HG03354 (cell line): ENCODE data around the gene PDE11A.

ENCODE experiments used
- ATAC-seq: cut with Tn5 transposase; IDR thresholded peaks from one replicate; pipeline ENCODE4 v1.9.1; 2021; ENCODE audit warnings: mild to moderate bottlenecking; ENCODE audit not compliant: unreplicated experiment, poor library complexity, severe bottlenecking

The PDE11A gene

DNA sequence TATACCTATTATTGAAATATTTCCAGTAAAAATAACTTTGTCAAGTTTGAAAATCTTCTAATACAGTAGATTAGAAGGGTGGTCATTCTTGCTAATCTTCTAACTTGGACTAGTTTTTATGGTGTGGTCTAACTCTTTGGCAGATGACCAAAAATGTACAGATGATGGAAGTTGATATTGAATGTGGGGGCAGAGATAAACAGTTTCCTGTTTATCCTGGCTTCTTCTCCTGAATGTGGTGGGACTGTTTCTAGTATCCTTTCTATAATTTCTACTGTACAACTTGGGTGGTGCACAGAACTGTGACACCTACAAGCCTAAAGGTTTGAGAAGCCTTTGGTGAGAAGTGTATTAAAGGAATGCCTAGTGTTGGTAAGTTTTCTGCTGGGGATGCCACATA lies 178.7 kb downstream of the PDE11A start:
- no peak for ATAC-seq

DNA sequence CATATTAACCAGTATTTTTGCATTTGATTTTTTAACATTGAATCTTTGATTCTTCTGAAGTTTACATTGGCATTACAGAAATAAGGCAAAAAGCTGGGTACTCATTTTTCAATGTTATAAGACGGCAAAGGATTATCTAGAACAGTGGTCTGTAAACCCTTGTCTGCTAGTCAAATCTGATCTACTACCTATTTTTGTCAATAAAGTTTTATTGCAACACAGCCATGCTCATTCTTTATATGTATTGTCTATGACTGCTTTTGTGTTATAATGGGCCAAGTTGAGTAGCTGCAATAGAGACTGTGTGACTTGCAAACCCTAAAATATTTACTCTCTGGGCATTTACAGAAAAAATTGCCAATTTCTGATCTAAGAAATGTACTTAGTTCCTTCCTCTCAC lies 181.0 kb downstream of the PDE11A start:
- no peak for ATAC-seq

DNA sequence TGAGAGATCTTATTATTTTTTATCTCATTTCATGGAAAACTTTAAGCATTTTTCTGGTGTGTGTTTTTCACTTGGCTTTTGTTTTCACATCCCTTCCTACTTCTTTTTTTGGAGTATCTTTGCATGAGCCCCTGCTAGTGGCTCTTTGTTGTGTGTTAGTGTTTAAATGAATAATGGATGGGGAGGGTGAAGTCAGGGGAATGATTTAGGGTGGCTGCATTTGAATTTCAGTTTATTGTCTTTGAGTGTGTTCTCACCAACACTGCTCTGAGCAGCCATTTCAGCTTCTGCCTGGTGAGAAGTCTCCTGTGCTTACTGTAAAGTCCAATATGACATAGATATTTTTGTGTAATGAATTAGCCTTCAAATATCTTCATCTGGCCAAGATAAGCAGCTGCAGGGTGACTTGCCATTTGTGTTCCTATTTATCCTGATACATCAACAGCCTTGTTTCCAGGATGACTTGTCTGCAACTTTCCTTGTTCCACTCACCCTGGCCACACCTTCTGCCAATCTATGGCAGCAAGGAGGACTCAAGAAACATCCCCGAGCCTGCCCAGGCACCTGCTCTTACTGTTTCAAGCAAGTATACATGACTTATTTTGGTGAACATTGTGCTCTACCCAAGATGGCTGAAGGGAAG lies 182.6 kb downstream of the PDE11A start:
- ATAC-seq = no peak

GRCh38 chr2:177888581-177888980 lies 184.0 kb downstream of the PDE11A start:
- no peak for ATAC-seq

DNA sequence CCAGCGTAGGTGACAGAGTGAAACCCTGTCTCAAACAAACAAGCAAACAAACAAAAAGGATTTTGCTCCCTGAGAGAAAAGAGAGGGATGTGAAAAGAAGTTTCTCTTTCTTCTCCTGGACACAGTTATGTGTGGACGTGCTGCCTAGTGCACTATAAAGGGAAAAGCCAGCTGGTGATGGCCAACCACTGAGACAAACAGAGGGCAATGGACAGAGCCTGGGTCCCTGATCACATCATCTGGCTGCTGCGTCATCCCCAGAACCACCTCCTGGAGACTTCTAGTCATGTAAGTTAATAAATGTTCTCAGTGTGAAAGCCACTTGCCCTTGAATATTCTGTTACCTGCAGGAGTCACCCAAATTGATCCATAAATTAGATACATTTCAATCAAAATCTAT lies 184.9 kb downstream of the PDE11A start:
- no peak for ATAC-seq

GRCh38 chr2:177886824-177887223 lies 185.8 kb downstream of the PDE11A start:
- no peak for ATAC-seq

GRCh38 chr2:177885828-177886466 lies 186.6 kb downstream of the PDE11A start:
- no peak for ATAC-seq

DNA sequence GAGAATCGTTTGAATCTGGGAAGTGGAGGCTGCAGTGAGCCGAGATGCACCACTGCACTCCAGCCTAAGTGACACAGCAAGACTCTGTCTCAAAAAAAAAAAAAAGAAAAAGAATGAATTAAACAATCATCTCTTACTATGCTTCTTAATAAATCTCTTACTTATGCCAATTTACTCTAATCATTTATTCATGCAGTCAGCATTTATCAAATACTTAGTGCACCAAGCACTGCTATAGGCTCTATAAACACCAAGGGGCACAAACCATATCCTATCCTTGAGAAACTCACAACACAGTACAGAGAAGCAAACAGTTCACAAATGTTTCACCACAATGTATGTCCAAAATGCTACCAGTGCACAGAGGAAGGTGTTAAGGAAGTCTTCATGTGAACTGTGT lies 189.4 kb downstream of the PDE11A start:
- ATAC-seq = no peak

GRCh38 chr2:177882501-177882900 lies 190.1 kb downstream of the PDE11A start:
- no peak for ATAC-seq

GRCh38 chr2:177881921-177882320 lies 190.7 kb downstream of the PDE11A start:
- ATAC-seq = no peak

DNA sequence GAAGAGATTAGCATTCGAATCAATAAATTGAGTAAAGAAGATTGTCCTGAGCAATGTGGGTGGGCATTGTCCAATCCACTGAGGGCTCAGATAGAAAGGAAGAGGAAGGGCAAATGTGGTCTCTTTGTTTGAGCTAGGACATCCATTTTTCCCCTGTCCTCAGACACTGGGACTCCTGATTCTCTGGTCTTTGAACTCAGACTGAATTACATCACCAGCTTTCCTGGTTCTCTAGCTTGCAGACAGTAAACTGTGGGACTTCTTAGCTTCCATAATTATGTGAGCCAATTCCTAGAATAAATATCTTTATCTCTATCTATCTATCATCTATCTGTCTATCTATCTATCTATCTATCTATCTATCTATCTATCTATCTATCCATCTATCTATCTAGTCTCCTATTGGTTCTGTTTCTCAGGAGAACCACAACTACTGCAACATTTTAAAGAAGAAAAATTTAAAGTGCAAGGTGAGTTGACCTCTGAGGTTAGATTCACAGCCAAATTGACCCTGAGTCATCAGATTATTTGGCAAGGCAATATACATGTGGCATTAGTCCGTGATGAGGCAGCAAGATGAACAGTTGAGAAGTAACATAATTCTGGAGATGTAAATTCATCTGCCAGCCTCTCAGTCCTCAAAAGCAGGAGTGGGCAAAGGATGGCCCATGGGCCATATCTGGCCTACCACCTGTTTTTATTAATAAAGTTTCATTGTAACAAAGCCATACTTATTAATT lies 191.4 kb downstream of the PDE11A start:
- no peak for ATAC-seq

DNA sequence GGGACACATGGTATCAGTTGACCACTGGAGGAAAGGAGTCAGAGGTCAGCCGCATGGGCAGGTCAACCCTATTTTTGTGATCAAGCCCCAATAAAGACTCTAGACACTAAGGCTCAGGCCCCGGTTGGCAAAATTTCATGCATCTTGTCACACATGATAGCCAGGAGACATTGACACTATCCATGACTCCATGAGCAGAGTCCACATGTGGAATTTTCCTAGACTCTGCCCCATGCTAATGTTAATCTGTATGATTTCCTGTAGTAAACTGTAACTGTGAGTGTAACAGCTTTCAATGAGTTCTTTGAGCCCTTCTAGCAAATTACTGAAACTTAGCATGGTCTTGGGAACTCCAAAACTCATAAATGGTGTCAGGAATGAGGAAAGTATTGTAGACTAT lies 192.3 kb downstream of the PDE11A start:
- ATAC-seq = no peak

- ATAC-seq = no peak
Observed at GRCh38 chr2:177876950-177877349, 195.6 kb downstream of the PDE11A start.

- no peak for ATAC-seq
Observed at GRCh38 chr2:177874686-177875085, 197.9 kb downstream of the PDE11A start.

- ATAC-seq = no peak
Observed at GRCh38 chr2:177873915-177874314, 198.7 kb downstream of the PDE11A start.

DNA sequence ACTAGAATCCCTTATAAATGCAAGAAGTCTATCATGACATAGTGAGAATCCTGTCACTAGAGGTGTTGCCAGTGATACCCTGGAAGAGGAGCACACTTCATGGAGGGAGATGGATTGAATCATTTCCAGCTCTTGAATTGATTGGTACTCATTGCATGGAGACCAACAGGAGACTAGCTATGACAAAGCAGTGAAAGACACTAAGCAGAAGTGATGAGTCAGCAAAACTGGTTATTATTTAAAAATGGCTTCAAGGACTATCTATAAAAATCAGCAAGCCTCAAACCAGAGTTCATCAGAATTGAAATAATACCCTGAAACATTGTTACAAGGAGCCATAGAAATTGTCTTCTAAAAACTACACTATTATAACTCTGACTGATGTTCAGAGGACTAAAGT lies 200.3 kb downstream of the PDE11A start:
- ATAC-seq = no peak

DNA sequence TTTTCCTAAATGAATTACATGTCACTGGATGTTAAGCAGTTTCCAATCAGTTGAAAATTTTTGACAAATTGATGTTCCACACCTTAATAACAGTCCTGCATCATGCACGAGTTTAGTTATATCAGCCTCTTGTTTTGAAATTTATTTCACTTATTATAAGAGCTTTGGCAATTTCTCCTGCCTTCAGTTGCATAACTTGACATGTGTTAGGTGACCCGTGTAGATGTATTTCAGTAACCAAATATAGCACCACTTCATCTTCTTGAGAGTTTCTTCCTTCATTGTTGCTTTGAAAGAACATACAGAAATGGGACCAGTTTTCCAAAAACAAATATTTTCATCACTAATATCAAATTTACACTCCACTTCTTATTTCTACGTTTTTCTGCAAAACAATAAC lies 202.7 kb downstream of the PDE11A start:
- no peak for ATAC-seq

- ATAC-seq = no peak
Observed at GRCh38 chr2:177869209-177869608, 203.4 kb downstream of the PDE11A start.

GRCh38 chr2:177868806-177869205 lies 203.8 kb downstream of the PDE11A start:
- no peak for ATAC-seq

GRCh38 chr2:177857538-177857937 lies 215.0 kb downstream of the PDE11A start:
- no peak for ATAC-seq

DNA sequence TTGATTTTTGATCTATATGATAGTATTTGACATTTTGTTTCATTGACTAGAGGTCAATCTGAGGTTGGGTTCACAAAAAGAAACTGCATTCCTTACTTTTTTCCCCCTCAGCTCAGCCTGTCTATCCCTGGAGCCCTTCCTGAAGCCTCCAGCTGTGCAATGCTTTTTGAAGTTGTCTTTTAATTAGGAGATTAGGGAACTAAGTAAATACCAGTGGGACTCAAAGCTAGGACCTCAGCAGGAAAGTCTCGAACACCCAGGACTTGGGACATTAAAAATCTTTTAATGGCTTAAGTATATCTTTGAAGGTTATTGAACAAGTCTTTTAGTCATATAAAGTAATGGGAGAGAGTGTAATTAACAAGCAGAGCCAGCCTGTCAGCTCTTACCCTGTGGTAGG lies 220.2 kb downstream of the PDE11A start:
- no peak for ATAC-seq
